C4-2B (cell line): ENCODE data around the gene F7.

Experiments used
- ZFX ChIP-seq: fragments of 450-650 bp; IDR thresholded peaks from 2 replicates; pipeline ENCODE4 v1.6.1; 2017
- TF ChIP-seq, protein P1 (sequence below): fragments of 450-650 bp; conservative IDR thresholded peaks from 2 replicates; pipeline ENCODE4 v1.5.1; 2017; ENCODE audit warnings: mild to moderate bottlenecking

DNA sequence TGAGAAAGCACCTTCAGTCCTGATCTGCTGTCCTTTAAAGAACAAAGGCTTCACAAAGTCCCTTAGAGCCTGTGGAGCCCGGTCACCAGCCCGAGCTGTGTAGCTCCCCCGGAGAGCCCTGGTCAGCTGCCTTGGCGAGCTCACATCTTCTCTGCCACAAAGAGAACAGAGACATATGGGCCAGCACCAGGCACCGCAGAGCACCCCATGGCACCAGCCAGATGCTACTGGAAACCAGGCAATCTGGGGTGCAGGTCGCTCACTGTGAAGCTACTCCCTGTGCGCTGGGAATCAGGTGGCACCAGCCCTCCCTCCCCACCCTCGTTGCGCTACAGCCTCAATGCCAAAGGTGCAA is 44.3 kb upstream of the F7 start:
- TF ChIP-seq, protein P1, sequence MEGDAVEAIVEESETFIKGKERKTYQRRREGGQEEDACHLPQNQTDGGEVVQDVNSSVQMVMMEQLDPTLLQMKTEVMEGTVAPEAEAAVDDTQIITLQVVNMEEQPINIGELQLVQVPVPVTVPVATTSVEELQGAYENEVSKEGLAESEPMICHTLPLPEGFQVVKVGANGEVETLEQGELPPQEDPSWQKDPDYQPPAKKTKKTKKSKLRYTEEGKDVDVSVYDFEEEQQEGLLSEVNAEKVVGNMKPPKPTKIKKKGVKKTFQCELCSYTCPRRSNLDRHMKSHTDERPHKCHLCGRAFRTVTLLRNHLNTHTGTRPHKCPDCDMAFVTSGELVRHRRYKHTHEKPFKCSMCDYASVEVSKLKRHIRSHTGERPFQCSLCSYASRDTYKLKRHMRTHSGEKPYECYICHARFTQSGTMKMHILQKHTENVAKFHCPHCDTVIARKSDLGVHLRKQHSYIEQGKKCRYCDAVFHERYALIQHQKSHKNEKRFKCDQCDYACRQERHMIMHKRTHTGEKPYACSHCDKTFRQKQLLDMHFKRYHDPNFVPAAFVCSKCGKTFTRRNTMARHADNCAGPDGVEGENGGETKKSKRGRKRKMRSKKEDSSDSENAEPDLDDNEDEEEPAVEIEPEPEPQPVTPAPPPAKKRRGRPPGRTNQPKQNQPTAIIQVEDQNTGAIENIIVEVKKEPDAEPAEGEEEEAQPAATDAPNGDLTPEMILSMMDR: no peak
- TF ChIP-seq ZFX: no peak
